GM12864 (cell line): ENCODE results near the gene GEMIN7.

Source experiments
- DNase-seq: peaks from one replicate; pipeline ENCODE4 v3.0.0-alpha.2; 2011; ENCODE audit warnings: low read depth
- H3K4me3 ChIP-seq: 2 replicates; pipeline ENCODE4 v1.5.1; 2011; ENCODE audit warnings: mild to moderate bottlenecking, low read depth, low read length, control low read depth
- TF ChIP-seq, protein P1 (sequence below): IDR thresholded peaks from 2 replicates; pipeline ENCODE4 v1.5.1; 2011; ENCODE audit warnings: low read depth, mild to moderate bottlenecking, moderate library complexity, low read length, control low read depth, inconsistent platforms; ENCODE audit errors: missing control alignments

Gene GEMIN7

GRCh38 chr19:45076851-45077730 is 2.0 kb upstream of the GEMIN7 start:
- DNase-seq = no peak
- TF ChIP-seq, protein P1, sequence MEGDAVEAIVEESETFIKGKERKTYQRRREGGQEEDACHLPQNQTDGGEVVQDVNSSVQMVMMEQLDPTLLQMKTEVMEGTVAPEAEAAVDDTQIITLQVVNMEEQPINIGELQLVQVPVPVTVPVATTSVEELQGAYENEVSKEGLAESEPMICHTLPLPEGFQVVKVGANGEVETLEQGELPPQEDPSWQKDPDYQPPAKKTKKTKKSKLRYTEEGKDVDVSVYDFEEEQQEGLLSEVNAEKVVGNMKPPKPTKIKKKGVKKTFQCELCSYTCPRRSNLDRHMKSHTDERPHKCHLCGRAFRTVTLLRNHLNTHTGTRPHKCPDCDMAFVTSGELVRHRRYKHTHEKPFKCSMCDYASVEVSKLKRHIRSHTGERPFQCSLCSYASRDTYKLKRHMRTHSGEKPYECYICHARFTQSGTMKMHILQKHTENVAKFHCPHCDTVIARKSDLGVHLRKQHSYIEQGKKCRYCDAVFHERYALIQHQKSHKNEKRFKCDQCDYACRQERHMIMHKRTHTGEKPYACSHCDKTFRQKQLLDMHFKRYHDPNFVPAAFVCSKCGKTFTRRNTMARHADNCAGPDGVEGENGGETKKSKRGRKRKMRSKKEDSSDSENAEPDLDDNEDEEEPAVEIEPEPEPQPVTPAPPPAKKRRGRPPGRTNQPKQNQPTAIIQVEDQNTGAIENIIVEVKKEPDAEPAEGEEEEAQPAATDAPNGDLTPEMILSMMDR = no peak
- H3K4me3 ChIP-seq = peak overlapping the region; percentile 92; the same call in 1 of the 2 replicates

DNA sequence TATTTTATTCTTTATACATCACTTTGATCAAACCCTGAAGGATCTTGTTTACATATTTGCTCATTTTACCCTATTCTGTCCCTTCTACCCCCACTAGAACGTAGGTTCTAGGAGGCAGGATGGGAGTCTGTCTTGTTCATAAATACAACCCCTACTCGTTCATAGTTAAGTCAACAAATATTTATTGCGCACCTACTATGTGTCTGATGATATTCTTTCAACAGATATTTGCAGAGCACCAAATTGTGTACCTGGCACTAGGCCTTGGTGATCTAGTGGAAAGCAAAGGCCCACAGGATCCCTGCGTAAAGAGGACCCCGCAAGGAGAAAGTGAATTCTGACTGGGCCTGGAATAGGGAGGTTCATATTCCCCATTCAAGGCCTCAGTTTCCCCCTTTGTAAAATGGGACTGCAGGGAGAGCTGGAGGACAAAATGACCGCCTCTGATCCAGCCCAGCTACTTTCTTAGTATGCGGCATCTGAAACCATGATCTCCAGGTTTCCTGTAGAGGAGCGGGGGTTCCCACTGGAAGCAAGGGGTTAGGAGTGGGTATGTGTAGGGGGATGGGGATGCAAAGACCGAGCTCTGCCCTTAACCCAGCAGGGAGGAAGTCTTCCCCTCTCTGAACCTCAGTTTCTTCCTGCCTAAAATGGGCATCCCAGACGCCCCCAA is 534 bp upstream of the GEMIN7 start:
- TF ChIP-seq, protein P1 = no peak
- DNase-seq = no peak
- H3K4me3 ChIP-seq = peak overlapping the region; percentile 85

GRCh38 chr19:45079911-45080370 is 881 bp downstream of the GEMIN7 start:
- peak overlapping the region; percentile 85 for H3K4me3 ChIP-seq

DNA sequence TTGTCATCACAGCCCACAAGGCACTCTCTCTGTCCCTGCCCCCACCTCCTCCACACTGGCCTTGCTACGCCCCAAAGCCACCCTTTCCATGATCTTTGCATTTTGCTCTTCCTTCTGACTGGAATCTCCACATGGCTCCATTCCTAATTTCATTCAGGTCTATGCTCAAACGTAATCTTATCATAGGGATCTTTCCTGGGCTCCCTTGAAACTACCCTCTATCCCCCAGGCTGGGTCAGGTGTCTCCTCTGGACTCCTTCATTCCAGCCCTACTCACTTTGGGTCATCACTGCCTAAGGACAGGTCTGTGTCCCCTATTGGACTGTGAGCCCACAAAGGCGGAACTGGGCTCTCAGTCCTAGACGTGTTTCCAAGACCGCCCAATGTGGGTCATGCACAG is 3.1 kb downstream of the GEMIN7 start:
- no peak overlapping the region for H3K4me3 ChIP-seq
- no peak for DNase-seq
- TF ChIP-seq, protein P1 = no peak

More at GRCh38 chr19:45079911-45080370, 881 bp downstream of the GEMIN7 start:
- no peak for DNase-seq
- TF ChIP-seq, protein P1 = no peak

- no peak for DNase-seq
- H3K4me3 ChIP-seq = no peak overlapping the region
- TF ChIP-seq, protein P1 = no peak
Measured at GRCh38 chr19:45086480-45086879, 7.4 kb downstream of the GEMIN7 start.

DNA sequence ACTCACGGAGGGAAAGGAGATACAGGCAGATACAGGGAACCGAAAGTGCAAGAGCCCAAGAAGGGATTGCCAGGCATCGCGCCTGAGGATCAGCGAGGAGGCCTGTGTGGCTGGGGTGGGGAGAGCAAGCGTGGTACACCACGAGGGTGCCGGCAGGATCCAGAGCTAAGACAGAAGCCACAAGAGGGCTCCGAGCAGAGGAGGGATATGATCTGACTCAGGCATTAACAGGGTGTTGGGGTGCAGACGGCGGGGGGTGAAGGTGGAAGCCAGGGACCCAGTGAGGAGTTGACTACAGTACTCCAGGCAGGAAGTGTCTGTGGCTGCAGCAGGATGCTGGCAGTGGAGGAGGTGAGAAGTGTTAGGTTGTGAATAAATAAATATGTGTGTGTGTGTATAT is 8.5 kb downstream of the GEMIN7 start:
- no peak for DNase-seq
- no peak overlapping the region for H3K4me3 ChIP-seq
- TF ChIP-seq, protein P1 = no peak
